ENCODE data around the gene PTGER2. TPM values are rescaled to one million over a fixed set of nuclear protein-coding genes. Genes with fewer than 3 reads are reported as not detected.

Gene PTGER2
- polyA plus RNA-seq, 3 donors: 51.5 to 90.4 (median 72.8) TPM

- H3K4me3 Mint-ChIP-seq: no peak overlapping the region
- Histone ChIP-seq H3K9me3 (replicated peaks in 1 of 2; ENCODE audit: control insufficient read depth in 1 of 2, insufficient read depth in 1 of 2, low read length in 2 of 2) (peaks cover 0 to 5% of the 10 kb centered on the region in 2 donors), H3K4me1 (ENCODE audit: control insufficient read depth in 1 of 2, insufficient read depth in 2 of 2, low read length in 2 of 2) (no peaks in the 10 kb centered on the region), H3K9ac (ENCODE audit: insufficient read depth, low read length, poor library complexity, severe bottlenecking) (no peak overlapping the region), H3K36me3 (replicated peaks in 1 of 2; ENCODE audit: control insufficient read depth in 1 of 2, insufficient read depth in 2 of 2, low read length in 2 of 2) (no peaks in the 10 kb centered on the region), H3K27me3 (ENCODE audit: control insufficient read depth in 2 of 2, insufficient read depth in 2 of 2, low read length in 2 of 2) (peaks cover 2 to 4% of the 10 kb centered on the region in 2 donors), H4K20me1 (ENCODE audit: insufficient read depth, low read length) (no peaks in the 10 kb centered on the region), H3K79me2 (ENCODE audit: insufficient read depth, low read length) (no peaks in the 10 kb centered on the region), H3K4me3 (replicated peaks in 1 of 3; ENCODE audit: low read depth in 2 of 3, low read length in 3 of 3) (no peak overlapping the region), H2AFZ (ENCODE audit: insufficient read depth, low read depth, low read length, poor library complexity, severe bottlenecking) (no peak overlapping the region), H3K27ac (ENCODE audit: low read depth in 1 of 2, low read length in 2 of 2) (no peak overlapping the region), H3K4me2 (replicated peaks; ENCODE audit: extremely low read depth, low read length, poor library complexity, severe bottlenecking) (no peak overlapping the region)
- no peak for TF ChIP-seq CTCF (IDR thresholded peaks at IDR 0.05)
- H3K27me3 Mint-ChIP-seq (ENCODE audit: low read depth in 3 of 3): peaks cover 10 to 31% (median 14%) of the 10 kb centered on the region in 3 donors
- H3K4me1 Mint-ChIP-seq: peaks cover 5% of the 10 kb centered on the region
- WGBS (ENCODE audit: insufficient coverage): 100% methylated on average over 2 of the region's 3 CpGs
- no peak for DNase-seq
- no peak overlapping the region for H3K27ac Mint-ChIP-seq
- intact Hi-C loops (cut with micrococcal nuclease): no loop called here
- no peaks in the 10 kb centered on the region for H3K36me3 Mint-ChIP-seq
- peaks cover under 1 to 27% (median 19%) of the 10 kb centered on the region in 7 donors for H3K9me3 Mint-ChIP-seq
Measured at GRCh38 chr14:52377940-52378339, 63.8 kb downstream of the PTGER2 start.

Other genes with a start within 250 kb of the PTGER2 start
- not detected for gene NID2, start 245.3 kb upstream of the PTGER2 start, polyA plus RNA-seq
- gene PTGDR, start 46.6 kb upstream of the PTGER2 start, polyA plus RNA-seq: not detected
- gene TXNDC16, start 238.2 kb downstream of the PTGER2 start, polyA plus RNA-seq: 1 to 10 TPM; 2.6 to 4.1 (median 3.8) TPM
- gene GPR137C, start 238.5 kb downstream of the PTGER2 start, polyA plus RNA-seq: under 1 TPM in 1 of 3 donors, not detected in 2; 0.04 TPM